22Rv1 (cell line): Measurements from ENCODE around the gene CLEC16A.

ENCODE experiments used
- ZFX ChIP-seq: fragments of 450-650 bp; IDR thresholded peaks from 2 replicates; pipeline ENCODE4 v1.6.1; 2017; ENCODE audit warnings: antibody characterized with exemption, borderline replicate concordance
- TF ChIP-seq, protein P1 (sequence below): fragments of 450-650 bp; IDR thresholded peaks from 2 replicates; pipeline ENCODE4 v1.5.1; 2017; ENCODE audit warnings: mild to moderate bottlenecking

DNA sequence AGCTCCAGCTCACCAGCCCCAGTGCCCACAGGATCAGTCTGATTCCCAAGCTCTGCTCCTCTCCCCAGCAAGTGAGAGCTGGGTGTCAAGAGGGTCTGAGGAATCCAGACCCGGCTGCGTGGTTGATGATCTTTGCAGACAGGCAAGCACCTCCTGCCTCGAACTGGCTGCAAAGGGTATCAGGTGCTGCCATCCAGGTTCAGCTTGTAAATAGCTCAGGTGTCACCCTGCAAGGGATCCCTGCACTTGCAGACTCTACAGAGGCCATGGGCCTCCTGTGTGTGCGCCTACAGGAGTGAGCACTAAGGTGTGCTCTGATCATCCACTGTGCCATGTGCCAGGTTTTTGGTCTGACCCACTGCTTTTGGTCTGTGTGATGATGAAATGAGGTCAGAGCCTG, 18.3 kb upstream of the CLEC16A start:
- TF ChIP-seq, protein P1, sequence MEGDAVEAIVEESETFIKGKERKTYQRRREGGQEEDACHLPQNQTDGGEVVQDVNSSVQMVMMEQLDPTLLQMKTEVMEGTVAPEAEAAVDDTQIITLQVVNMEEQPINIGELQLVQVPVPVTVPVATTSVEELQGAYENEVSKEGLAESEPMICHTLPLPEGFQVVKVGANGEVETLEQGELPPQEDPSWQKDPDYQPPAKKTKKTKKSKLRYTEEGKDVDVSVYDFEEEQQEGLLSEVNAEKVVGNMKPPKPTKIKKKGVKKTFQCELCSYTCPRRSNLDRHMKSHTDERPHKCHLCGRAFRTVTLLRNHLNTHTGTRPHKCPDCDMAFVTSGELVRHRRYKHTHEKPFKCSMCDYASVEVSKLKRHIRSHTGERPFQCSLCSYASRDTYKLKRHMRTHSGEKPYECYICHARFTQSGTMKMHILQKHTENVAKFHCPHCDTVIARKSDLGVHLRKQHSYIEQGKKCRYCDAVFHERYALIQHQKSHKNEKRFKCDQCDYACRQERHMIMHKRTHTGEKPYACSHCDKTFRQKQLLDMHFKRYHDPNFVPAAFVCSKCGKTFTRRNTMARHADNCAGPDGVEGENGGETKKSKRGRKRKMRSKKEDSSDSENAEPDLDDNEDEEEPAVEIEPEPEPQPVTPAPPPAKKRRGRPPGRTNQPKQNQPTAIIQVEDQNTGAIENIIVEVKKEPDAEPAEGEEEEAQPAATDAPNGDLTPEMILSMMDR, result no peak
- no peak for TF ChIP-seq ZFX
